HL-60 (cell line): Measurements from ENCODE around the gene PARVA.

Experiments used
- DNase-seq, 2 experiments: peaks; one replicate each; pipeline ENCODE4 v3.0.0-alpha.2; 2010 to 2020; ENCODE audit warnings: low read depth in 1 of 2, low spot score in 1 of 2
- H3K27ac ChIP-seq: fragments of 250-450 bp; sonication (Bioruptor Pico); replicated peaks from 2 replicates; pipeline ENCODE4 v1.5.1; 2020; ENCODE audit warnings: mild to moderate bottlenecking, moderate library complexity
- H3K27me3 ChIP-seq: fragments of 250-450 bp; sonication (Bioruptor Pico); 2 replicates; pipeline ENCODE4 v1.5.1; 2021; ENCODE audit warnings: mild to moderate bottlenecking, moderate library complexity; ENCODE audit not compliant: insufficient read depth, poor library complexity, severe bottlenecking
- H3K4me3 ChIP-seq: replicated peaks from 2 replicates; pipeline ENCODE4 v1.5.1; 2011; ENCODE audit warnings: mild to moderate bottlenecking, control low read depth, low read length; ENCODE audit not compliant: insufficient read depth
- GABPA ChIP-seq: IDR thresholded peaks from 2 replicates; pipeline ENCODE4 v1.6.1; 2012; ENCODE audit warnings: low read depth
- POLR2AphosphoS5 ChIP-seq: IDR thresholded peaks from 2 replicates; pipeline ENCODE4 v1.6.1; 2012; ENCODE audit warnings: low read depth
- SPI1 ChIP-seq: IDR thresholded peaks from 2 replicates; pipeline ENCODE4 v1.6.1; 2012; ENCODE audit warnings: low read depth, mild to moderate bottlenecking, borderline replicate concordance
- TF ChIP-seq, protein P1 (sequence below): IDR thresholded peaks from one replicate; pipeline ENCODE4 v1.5.1; 2011; ENCODE audit warnings: low read length, control low read depth, inconsistent platforms; ENCODE audit not compliant: insufficient read depth
- TF ChIP-seq, protein P2 (sequence below): IDR thresholded peaks from 2 replicates; pipeline ENCODE4 v1.6.1; 2012; ENCODE audit warnings: low read depth; ENCODE audit not compliant: insufficient replicate concordance

The PARVA gene

DNA sequence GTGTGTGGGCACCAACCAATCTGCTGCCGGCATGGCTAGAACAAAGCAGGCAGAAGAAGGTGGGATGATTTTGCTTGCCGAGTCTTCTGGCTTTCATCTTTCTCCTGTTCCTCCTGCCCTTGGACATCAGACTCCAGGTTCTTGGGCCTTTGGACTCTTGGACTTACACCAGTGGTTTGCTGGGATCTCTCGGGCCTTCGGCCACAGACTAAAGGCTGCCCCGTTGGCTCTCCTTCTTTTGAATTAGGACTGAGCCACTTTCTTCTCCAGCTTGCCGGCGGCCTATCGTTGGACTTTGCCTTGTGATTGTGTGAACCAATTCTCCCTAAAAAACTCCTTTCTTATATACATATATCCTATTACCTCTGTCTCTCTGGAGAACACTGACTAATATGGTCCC, 168.8 kb downstream of the PARVA start:
- H3K27me3 ChIP-seq = no peaks in the 10 kb centered on the region
- no peak overlapping the region for H3K4me3 ChIP-seq
- no peak for TF ChIP-seq POLR2AphosphoS5
- TF ChIP-seq, protein P1, sequence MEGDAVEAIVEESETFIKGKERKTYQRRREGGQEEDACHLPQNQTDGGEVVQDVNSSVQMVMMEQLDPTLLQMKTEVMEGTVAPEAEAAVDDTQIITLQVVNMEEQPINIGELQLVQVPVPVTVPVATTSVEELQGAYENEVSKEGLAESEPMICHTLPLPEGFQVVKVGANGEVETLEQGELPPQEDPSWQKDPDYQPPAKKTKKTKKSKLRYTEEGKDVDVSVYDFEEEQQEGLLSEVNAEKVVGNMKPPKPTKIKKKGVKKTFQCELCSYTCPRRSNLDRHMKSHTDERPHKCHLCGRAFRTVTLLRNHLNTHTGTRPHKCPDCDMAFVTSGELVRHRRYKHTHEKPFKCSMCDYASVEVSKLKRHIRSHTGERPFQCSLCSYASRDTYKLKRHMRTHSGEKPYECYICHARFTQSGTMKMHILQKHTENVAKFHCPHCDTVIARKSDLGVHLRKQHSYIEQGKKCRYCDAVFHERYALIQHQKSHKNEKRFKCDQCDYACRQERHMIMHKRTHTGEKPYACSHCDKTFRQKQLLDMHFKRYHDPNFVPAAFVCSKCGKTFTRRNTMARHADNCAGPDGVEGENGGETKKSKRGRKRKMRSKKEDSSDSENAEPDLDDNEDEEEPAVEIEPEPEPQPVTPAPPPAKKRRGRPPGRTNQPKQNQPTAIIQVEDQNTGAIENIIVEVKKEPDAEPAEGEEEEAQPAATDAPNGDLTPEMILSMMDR = no peak
- TF ChIP-seq, protein P2, sequence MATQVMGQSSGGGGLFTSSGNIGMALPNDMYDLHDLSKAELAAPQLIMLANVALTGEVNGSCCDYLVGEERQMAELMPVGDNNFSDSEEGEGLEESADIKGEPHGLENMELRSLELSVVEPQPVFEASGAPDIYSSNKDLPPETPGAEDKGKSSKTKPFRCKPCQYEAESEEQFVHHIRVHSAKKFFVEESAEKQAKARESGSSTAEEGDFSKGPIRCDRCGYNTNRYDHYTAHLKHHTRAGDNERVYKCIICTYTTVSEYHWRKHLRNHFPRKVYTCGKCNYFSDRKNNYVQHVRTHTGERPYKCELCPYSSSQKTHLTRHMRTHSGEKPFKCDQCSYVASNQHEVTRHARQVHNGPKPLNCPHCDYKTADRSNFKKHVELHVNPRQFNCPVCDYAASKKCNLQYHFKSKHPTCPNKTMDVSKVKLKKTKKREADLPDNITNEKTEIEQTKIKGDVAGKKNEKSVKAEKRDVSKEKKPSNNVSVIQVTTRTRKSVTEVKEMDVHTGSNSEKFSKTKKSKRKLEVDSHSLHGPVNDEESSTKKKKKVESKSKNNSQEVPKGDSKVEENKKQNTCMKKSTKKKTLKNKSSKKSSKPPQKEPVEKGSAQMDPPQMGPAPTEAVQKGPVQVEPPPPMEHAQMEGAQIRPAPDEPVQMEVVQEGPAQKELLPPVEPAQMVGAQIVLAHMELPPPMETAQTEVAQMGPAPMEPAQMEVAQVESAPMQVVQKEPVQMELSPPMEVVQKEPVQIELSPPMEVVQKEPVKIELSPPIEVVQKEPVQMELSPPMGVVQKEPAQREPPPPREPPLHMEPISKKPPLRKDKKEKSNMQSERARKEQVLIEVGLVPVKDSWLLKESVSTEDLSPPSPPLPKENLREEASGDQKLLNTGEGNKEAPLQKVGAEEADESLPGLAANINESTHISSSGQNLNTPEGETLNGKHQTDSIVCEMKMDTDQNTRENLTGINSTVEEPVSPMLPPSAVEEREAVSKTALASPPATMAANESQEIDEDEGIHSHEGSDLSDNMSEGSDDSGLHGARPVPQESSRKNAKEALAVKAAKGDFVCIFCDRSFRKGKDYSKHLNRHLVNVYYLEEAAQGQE = no peak
- TF ChIP-seq SPI1 = no peak
- no peak for TF ChIP-seq GABPA
- no peak for DNase-seq
- no peak overlapping the region for H3K27ac ChIP-seq

DNA sequence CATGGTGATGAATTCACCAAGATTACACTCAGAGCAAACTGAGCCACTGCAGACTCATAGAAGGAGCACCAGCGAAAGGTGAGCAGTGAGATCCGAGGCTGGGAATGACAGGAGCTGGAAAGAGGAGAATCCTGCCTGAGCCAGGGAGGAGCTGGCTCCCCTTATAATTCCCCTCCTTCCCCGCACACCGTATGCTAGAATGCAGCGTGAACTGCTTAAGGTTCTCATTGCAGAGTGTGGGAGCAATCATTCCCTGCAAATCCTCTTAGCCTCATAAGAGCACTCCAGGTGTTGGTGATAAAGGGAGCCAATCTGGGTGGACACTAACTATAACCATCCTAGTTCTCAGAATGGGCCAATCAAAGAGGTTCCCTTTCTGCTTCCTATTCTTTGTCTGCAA, 169.3 kb downstream of the PARVA start:
- Histone ChIP-seq H3K27ac (no peak overlapping the region), H3K27me3 (no peaks in the 10 kb centered on the region), H3K4me3 (no peak overlapping the region)
- no peak for TF ChIP-seq SPI1
- DNase-seq = no peak

DNA sequence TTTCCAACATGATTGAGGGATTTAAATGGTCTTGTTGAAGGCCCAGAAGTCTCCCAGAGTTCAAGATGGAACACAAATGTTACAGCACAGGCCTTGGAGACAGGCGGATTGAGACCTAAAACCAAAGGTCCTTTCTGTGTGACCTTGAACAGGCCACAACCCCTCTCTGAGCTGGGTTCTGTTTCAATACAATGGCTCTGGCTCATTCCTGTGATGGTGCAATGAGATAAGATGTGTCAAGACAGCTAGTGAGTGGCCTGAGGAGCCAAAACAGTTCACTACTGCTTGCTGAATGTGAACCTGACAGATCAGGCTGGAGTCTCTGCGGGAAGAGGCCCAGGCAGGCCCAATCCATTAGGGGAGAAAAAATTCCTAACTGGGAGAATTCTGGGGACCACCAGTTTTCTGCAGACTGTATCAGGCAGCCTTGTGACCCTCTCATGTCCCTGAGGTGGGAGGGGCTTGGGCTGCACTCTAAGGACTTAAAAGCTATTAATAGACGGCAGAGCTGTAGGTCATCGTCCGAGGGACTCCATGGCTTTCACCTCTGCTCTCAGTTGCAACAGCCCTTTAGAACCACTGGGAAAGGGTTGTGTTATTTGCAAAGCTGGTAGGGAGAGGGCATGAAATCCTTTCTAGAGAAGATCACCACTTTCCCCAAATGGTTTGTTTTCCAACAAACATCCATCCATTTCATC, 170.7 kb downstream of the PARVA start:
- DNase-seq = no peak
- no peak overlapping the region for H3K27ac ChIP-seq
- TF ChIP-seq POLR2AphosphoS5 (no peak), GABPA (no peak), SPI1 (no peak)
- TF ChIP-seq, protein P1 = no peak
- TF ChIP-seq, protein P2 = no peak
- no peaks in the 10 kb centered on the region for H3K27me3 ChIP-seq
- no peak overlapping the region for H3K4me3 ChIP-seq

DNA sequence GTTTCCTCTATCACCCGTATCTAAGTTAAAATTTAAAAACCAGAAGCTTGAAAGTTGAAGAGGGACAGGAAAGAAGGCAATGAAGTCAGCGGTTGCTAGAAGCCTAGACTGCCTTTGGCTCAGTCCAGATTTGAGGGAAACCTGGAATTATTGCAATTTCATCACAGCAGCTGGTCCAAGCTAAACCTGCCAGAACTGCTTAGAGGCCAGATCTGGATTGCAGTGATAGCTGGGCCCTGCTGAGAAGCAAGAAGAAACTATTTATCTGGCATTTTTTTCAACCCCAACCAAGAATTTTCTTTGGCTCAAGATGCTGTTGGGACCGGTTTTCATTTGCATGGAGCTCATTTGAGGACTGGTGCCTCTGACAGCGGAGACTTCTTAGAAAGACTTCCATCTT, 175.3 kb downstream of the PARVA start:
- TF ChIP-seq POLR2AphosphoS5 (no peak), GABPA (no peak), SPI1 (no peak)
- TF ChIP-seq, protein P1 = no peak
- TF ChIP-seq, protein P2 = no peak
- Histone ChIP-seq H3K27me3 (no peaks in the 10 kb centered on the region), H3K27ac (no peak overlapping the region), H3K4me3 (no peak overlapping the region)
- DNase-seq = no peak
